LNCAP (cell line): ENCODE results near the gene MAD2L1BP.

Source experiments
- TF ChIP-seq, protein P1 (sequence below): fragments of 450-650 bp; IDR thresholded peaks from 2 replicates; pipeline ENCODE4 v1.5.1; 2017; ENCODE audit warnings: mild to moderate bottlenecking

MAD2L1BP gene, protein sequence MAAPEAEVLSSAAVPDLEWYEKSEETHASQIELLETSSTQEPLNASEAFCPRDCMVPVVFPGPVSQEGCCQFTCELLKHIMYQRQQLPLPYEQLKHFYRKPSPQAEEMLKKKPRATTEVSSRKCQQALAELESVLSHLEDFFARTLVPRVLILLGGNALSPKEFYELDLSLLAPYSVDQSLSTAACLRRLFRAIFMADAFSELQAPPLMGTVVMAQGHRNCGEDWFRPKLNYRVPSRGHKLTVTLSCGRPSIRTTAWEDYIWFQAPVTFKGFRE

DNA sequence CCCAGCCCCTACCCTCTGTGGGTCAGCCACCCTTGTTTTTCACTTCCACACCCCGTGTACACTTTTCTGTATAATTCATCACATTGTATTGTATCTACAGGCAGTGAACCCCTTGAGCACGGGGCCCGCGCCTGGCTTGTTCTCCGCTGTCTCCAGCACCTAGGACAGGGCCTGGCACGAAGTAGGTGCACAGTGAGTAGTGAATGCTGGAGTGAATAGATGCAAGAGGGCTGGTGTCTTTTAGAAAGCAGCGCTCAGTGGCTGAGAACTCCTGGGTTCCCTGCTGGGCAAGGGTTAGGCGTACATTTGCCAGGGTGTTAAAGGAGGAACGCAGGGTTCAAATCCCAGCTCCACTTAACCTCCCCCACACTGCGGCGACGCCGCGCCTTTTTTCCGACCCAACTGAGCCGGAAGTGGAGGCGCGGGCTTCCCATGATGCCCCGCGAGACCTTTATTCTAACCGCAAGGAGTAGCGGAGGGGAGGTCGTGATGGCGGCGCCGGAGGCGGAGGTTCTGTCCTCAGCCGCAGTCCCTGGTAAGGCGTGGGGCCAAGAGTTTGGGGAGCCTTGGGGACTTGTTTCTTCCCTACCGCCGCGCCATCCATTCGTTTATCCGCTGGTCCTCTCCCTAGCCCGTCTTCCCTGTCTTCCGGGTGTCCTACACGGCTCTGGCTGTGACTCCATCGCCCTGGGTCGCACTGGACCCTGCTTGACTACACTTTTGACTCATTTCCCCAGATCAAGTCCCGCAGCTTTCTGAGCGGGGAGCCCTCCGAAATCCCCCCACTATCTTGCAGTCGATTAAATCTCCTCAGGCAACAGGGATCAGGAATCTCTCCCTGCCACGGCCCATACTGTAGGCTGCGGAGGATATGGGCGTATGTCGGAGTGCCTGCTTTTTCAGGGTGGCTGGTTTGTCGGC, at the start of gene MAD2L1BP:
TSS of gene MAD2L1BP (plus strand) at position 454 of the 921 bp plus-strand sequence. CDS start at position 490, 36 bp downstream.
- TF ChIP-seq, protein P1, sequence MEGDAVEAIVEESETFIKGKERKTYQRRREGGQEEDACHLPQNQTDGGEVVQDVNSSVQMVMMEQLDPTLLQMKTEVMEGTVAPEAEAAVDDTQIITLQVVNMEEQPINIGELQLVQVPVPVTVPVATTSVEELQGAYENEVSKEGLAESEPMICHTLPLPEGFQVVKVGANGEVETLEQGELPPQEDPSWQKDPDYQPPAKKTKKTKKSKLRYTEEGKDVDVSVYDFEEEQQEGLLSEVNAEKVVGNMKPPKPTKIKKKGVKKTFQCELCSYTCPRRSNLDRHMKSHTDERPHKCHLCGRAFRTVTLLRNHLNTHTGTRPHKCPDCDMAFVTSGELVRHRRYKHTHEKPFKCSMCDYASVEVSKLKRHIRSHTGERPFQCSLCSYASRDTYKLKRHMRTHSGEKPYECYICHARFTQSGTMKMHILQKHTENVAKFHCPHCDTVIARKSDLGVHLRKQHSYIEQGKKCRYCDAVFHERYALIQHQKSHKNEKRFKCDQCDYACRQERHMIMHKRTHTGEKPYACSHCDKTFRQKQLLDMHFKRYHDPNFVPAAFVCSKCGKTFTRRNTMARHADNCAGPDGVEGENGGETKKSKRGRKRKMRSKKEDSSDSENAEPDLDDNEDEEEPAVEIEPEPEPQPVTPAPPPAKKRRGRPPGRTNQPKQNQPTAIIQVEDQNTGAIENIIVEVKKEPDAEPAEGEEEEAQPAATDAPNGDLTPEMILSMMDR = no peak

DNA sequence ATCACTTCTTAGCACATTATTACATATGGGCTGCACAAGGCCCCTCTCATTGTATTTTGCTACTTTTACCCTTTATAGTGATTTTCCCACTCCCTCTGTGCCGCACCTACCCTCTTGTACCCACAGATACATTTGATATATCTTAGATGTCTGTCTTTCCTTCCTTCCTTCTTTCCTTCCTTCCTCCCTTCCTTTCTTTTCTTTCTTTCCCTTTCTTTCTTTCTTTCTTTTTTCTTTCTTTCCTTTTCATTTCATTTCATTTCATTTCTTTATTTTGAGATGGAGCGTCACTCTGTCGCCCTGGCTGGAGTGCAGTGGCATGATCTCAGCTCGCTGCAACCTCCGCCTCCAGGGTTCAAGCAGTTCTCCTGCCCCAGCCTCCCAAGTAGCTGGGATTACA, 47.4 kb upstream of the MAD2L1BP start:
- TF ChIP-seq, protein P1 = no peak

DNA sequence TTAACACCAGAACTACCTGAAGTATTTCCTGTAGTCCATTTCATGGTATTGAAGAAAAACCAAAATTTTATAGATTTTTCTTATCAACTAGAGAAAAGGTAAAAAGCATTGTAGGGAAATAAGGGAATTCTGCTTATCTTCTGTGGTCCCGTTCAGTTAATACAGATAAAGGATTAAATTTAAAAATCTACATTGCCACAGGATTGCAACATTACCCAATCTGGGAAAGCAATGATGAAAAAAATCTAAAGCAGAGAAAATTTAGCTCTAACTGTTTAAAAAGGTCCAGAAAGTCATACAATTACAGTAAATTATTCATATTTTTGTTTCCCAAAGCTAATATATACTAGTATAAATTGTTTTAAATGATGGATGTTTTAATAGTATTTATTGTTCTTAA, 41.7 kb upstream of the MAD2L1BP start:
- TF ChIP-seq, protein P1 = no peak

DNA sequence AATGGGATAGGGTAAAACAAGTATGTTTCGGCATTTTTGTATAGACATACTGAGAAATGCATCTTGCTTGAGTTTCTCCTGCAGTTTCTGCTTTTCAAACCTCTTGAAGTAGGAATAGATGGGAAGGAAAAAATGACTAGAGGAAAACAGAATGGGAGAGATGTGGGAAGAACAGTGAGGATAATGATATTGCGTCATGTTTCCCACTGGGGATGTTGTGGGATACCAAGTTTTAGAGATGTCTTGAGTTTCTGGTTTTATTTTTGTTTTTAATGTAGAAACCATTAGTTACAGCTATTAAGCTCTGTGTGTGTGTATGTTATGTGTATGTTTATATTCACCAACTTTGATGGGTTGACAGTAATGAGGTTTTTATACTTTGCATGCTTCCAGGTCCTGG, 35.0 kb upstream of the MAD2L1BP start:
- TF ChIP-seq, protein P1 = no peak

DNA sequence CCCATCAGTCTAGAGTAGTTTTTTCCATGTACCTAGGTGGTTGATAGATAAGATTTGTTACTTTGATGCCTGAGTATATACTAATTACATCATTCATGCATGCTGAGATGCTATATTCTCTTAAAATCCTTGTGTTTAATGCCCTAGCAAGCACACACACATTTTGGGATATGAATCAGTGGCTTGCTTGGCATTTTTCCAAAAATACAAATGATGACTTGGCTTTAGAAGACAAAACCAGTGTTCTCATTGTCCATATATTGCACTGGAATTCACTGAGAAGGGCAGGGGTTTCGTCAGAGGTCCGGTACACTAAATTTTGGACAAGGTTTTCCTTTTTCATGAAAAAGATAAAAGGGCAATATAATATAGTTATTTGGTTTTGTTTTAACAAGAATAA, 31.5 kb upstream of the MAD2L1BP start:
- TF ChIP-seq, protein P1 = no peak

DNA sequence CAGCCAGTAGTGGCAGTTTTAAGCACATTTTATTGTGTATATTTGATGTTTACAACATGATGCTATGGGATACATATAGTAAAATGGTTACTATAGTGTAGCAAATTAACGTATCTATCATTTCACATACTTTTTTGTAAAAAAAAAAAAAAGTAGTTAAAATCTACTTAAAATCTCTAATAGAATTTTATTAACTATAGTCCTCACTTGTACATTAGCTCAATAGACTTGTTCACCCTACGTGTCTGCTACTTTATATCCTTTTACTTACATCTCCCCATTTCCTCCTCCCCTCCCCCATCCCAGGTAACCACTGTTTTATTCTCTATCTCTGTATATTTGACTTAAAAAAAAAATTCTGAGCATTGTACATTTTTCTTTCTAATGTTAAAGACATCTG, 29.6 kb upstream of the MAD2L1BP start:
- TF ChIP-seq, protein P1 = no peak

DNA sequence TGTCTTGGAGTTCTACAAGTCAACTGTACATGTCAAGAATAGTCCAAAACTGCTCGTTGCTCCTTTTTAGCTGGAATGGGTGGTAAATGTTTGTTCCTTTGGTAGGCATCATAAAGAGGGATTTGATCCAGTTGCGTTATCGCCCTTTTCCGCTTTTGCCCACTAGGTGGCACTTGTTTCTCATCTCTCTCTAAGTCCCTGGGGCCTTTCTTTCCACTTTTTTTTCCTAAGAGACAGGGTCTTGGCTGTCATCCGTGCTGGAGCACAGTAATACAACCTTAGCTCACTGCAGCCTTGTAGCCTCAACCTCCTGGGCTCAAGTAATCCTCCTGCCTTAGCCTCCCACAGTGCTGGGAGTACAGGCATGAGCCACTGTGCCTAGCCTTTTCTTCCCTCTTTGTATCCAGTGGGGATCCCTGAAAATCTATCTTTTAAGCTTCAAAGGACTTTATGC, 27.3 kb upstream of the MAD2L1BP start:
- TF ChIP-seq, protein P1 = peak; percentile 74
